Stimulated activated CD8-positive, alpha-beta memory T cell treated with anti-CD3 and anti-CD28 coated beads, Interleukin-15, amount 100 ng/mL, for 24 hours (primary cell): ENCODE measurements around the gene TRAPPC3.
"Not testable (repeated sequence)": the region's sequence is repeated elsewhere in the genome, so short reads cannot be mapped to it uniquely, and the experiment has no call there.

Source experiments
- DNase-seq: peaks from one replicate; pipeline ENCODE4 v3.0.0-alpha.2; 2020; ENCODE audit warnings: low read depth

TRAPPC3 gene

GRCh38 chr1:36149237-36149972 is at the start of gene TRAPPC3:
Gene TRAPPC3 (minus strand): TSS chr1:36149486. CDS start chr1:36149378, 108 bp downstream.
- peak; percentile 95 for DNase-seq

GRCh38 chr1:36198641-36199040 is 49.4 kb upstream of the TRAPPC3 start:
- DNase-seq = no peak

GRCh38 chr1:36196805-36197204 is 47.5 kb upstream of the TRAPPC3 start:
- DNase-seq = not testable (repeated sequence)

GRCh38 chr1:36187800-36188593 is 38.7 kb upstream of the TRAPPC3 start:
- peak; percentile 23 for DNase-seq

GRCh38 chr1:36183309-36183856 is 34.1 kb upstream of the TRAPPC3 start:
- no peak for DNase-seq

GRCh38 chr1:36182734-36183133 is 33.4 kb upstream of the TRAPPC3 start:
- no peak for DNase-seq

GRCh38 chr1:36179220-36179600 is 29.9 kb upstream of the TRAPPC3 start:
- no peak for DNase-seq

GRCh38 chr1:36178471-36179219 is 29.4 kb upstream of the TRAPPC3 start:
- no peak for DNase-seq

GRCh38 chr1:36177589-36178431 is 28.5 kb upstream of the TRAPPC3 start:
- no peak for DNase-seq

- DNase-seq = no peak
Measured at GRCh38 chr1:36176106-36176949, 27.0 kb upstream of the TRAPPC3 start.

GRCh38 chr1:36175137-36176095 is 26.1 kb upstream of the TRAPPC3 start:
- DNase-seq = no peak

GRCh38 chr1:36174713-36175112 is 25.4 kb upstream of the TRAPPC3 start:
- no peak for DNase-seq

GRCh38 chr1:36172983-36173382 is 23.7 kb upstream of the TRAPPC3 start:
- no peak for DNase-seq

GRCh38 chr1:36172017-36172747 is 22.9 kb upstream of the TRAPPC3 start:
- no peak for DNase-seq

- DNase-seq = no peak
Measured at GRCh38 chr1:36170643-36171412, 21.5 kb upstream of the TRAPPC3 start.

- DNase-seq = no peak
Measured at GRCh38 chr1:36168514-36168913, 19.2 kb upstream of the TRAPPC3 start.
